GM19372 (cell line): ENCODE measurements around the gene SELENOO.

Experiments
- ATAC-seq: cut with Tn5 transposase; IDR thresholded peaks from one replicate; pipeline ENCODE4 v1.9.1; 2021; ENCODE audit warnings: mild to moderate bottlenecking, low read depth, moderate library complexity; ENCODE audit not compliant: unreplicated experiment

SELENOO gene

DNA sequence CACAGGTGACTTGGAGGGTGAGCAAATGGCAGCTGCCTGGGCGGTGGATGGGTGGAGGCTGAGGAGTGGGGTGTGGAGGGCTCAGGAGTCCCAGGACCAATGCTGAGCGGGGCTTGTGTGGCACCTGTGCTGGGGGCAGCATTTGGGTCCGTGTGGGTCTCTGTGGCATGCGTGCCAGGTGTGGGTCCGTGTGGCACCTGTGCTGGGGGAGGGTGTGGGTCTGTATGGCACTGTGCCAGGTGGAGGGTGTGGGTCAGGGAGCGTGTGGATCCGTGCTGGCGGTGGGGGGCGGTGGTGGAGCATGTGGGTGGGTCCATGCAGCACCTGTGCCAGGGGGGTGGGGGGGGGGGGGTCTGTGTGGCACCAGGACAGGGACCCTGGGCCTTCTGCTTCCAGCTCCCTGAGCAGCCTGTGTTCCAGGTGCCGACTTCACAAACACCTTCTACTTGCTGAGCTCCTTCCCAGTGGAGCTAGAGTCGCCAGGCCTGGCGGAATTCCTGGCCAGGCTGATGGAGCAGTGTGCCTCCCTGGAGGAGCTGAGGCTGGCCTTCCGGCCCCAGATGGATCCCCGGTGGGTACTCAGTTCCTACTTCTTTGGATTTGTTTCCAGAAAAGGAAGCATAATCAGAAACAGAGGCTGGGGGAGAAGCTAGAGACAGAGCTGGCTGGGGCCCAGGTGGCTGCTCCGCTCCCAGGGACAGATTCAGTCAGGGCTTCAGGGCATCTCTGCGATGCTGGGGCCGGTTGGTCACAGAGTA is 14.7 kb downstream of the SELENOO start:
- no peak for ATAC-seq

DNA sequence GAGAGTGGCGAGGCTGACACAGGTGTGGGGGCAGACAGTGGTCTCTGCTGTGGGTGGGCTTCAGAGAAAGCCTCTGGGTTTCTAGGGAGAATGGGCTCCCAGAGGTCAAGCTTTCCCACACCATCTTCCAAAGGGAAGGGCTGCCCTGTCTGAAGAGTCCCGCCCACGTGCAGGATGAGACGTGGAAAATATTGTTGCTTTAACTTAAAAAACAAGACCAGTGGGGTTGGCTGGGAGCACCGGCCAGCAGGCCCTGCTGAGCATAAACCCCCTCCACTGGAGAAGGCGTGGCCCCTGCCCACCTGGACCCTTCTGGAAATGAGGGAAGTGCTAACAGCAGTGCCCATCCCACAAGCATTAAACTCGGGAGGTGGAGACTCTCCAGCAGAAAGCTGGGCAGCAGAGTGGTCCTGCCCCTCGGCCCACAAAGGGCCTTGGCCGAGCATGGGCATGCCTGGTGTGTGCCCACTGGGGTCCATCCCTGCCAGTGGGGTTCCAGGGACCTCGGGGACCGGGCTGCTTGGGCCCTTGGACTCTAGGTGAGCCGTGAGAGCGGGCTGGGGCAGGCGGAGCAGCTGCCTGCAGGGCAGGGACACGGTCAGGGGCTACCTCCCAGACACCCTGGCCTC is 15.4 kb downstream of the SELENOO start:
- ATAC-seq = no peak

DNA sequence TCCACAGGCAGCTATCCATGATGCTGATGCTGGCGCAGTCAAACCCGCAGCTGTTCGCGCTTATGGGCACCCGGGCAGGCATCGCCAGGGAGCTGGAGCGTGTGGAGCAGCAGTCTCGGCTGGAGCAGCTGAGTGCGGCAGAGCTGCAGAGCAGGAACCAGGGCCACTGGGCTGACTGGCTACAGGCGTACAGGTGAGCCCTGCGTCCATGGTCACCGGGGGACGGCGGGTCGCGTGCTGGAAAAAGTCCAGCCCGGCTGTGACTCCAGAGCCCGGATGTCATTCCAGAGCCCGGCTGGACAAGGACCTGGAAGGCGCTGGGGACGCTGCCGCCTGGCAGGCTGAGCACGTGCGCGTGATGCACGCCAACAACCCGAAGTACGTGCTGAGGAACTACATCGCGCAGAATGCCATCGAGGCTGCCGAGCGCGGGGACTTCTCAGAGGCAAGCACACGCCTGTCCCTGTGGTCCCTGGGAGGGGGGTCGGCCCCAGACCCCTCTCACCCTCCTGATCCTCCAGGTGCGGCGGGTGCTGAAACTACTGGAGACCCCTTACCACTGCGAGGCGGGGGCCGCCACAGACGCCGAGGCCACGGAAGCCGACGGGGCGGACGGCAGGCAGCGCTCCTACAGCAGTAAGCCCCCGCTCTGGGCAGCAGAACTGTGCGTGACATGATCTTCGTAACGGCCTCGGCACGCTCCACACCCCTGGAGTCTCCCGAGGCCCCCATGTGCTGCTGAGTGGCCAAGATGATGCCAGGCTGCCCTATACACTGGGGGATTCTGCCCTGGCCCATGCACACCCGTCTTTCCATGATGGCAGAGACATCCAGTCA is 16.1 kb downstream of the SELENOO start:
- ATAC-seq = no peak

DNA sequence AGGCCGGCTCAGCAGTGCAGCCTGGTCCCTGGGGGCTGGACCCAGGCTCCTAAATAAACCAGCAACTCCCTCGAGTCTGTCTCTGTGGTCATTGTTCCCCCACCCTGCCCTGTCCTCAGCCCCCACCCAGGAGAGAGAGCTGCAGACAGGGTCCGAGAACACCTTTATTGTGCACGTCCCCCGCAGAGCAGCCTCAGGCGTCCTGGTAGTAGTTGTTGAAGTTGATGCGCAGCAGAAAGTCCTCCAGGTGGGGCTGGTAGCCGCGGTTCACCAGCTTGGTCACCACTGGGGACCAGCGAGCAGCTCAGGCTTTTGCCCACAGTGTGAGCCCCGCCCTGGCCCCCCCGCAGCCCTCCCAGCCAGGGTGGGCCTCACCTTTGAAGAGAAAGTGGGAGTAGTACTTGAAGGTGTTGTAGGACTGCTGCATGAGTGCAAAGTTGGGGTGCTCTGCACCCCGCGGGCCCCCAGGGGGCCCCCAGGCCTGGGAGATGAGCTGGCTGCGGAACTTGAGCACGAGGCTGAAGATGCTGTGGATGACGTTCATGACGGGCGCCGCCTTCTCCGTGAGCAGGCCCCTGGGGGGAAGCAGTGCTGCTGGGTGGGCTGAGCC is 16.8 kb downstream of the SELENOO start:
- ATAC-seq = no peak

DNA sequence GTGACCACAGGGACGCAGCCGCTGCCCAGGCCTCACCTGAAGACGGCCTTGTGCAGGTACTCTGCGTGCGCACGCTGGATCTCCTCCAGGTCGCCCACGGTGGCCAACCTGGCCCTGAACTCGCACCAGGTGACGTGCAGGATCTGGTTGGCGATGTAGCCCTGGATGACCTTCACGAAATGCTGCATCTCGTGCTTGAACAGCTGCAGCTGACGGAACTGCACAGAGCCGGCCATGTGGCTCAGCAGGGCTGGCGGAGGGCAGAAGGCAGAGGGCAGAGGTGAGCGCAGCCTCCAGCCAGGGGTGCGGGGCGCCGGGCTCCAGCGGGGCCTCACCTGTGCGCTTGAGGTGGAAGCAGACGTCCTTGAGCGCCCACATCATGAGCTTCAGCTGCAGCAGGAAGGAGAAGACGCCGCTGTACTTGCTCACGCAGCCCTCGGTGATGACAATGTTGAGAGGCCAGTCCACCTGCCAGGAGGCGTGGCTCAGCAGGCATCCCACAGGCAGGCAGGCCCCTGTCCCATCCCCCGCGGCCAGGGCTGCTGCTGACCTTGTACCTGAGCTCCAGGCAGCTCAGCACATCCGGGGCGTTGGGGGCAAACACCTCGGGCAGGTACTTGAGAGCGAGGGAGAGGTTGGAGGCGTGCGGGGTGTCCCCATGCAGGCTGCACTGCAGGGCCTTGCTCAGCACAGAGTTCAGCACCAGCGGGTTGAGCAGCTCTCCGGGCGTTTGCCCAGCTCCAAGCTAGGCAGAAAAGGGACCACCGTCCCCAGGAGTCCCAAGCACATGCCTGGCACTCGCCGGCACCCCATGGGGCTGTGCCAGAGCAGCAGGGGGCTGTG is 17.6 kb downstream of the SELENOO start:
- no peak for ATAC-seq

DNA sequence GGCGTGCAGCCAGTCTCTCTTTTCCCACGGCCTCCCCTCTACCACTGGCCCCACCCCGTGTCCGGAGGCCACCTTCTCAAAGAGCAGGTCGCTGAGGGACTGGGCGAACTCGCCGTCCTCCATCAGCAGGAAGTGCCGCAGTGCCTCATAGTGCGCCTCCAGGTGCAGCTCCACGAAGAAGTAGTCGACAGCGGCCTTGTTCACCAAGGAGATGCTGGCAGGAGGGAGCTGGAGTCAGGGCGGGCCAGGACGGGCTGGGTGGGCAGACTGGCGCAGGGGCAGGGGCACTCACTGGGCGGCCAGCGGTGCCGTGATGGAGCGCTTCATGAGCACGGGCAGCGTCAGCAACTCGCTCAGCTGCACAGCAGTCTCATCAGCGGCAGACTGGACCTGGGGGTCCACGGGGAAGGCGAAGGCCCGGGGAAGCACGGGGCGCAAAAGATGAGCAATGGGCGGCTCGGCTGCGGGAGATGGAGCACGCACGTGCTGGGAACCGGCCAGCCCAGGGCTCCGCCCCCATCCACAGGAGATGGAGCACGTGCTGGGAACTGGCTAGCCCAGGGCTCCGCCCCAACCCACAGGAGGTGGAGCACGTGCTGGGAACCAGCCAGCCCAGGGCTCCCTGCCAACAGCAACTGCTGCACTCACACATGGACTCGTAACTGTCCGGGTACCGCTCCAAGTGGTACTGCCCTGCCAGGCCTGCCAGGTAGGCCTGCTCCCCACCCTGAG is 18.4 kb downstream of the SELENOO start:
- ATAC-seq = no peak

DNA sequence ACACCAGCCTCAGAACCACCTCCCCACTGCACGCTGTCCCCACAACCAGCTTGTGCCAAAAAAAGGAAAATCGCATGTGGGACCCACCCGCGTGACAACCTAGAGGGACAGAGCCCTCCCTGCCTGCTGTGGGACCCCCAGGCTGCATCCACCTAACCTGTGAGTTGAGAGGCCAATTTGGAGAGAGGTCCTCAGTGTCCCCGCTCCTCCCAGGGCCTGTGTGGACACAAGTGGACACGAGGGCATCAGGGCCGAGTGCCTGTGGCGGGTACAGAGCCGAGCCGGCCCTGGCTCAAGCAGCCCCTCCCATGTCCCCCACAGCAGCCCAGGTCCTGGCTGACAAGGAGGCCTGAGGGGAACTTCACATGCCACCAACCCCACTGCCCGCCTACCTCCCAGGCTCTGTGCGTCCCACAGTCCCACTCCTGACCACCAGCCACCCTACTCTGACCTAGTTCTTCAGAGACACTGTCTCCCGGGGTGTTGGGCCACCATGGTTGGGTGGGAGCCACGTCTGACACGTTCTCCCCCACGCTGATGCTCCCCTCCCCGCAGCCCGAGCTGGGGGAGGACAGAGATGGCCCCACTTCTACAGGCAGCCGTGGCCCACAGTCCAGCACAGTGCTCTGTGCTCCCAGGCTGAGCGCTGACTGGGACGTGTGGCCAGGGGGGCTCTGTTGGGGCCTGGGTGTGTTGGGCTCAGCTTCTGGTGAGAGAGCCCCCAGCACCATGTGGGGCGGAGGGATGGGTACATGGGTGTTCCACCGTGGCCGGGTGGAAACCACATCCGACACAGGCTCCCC is 19.2 kb downstream of the SELENOO start:
- ATAC-seq = no peak

DNA sequence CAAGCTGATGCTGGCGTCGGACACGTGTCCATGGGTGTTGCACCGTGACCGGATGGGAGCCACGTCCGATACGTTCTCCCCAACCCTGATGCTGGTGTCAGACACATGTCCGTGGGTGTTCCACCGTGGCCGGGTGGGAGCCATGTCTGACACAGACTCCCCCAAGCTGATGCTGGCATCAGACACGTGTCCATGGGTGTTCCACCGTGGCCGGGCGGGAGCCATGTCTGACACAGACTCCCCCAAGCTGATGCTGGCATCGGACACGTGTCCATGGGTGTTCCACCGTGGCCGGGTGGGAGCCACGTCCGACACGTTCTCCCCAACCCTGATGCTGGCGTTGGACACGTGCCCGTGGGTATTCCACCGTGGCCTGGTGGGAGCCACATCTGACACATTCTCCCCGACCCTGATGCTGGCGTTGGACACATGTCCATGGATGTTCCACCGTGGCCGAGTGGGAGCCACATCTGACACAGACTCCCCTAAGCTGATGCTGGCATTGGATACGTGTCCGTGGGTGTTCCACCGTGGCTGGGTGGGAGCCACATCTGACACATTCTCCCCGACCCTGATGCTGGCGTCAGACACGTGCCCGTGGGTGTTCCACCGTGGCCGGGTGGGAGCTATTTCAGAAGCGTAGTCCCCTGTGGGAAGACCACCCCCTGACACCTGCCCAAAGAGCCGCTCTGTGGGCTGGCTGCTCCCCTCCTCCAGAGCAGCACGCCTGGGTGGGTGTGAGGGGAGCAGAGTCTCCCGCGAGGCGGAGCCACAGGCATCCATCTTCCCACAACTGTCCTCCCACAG is 20.0 kb downstream of the SELENOO start:
- no peak for ATAC-seq

DNA sequence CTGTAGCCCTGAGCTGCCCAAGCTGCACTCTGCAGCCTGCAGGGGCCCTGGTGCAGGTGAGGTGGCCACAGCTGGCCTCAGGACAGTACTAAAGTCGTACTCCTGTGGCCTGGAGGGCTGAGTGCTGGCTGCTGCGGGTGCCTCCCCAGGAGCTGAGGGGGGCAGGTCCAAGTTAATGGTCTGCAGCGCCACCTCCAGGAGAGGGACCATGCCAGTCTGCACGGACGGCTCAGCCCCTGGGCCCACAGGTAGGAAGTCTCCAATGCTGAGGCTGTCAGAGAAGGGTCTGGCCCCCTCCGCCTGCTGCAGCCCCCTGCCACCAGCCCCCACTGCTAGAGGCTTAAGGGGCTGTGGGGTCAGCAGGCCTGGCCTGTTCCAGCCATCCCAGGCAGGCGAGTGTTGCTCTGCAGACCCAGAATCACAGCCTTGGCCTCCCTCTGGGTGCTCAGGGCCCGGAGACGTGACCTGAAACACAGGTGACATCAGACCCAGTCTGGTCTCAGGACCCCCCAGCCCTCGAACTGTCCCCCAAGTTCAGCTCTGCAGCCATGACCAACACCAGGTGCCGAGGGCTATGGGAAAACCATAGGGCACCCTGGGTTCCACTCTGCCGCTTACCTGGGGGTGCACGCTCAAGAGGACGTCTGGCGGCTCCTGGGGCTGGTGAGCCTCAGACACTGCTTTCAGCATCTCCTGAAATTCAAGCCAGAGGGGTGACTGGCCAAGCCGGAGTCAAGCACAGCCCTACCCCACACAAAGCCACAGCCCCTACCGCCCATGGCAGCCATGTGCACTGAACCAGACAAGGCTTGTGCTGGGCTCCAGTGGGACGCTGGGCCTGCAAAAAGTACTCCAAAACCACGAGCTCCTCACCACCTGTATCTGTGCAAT is 20.8 kb downstream of the SELENOO start:
- ATAC-seq = no peak

DNA sequence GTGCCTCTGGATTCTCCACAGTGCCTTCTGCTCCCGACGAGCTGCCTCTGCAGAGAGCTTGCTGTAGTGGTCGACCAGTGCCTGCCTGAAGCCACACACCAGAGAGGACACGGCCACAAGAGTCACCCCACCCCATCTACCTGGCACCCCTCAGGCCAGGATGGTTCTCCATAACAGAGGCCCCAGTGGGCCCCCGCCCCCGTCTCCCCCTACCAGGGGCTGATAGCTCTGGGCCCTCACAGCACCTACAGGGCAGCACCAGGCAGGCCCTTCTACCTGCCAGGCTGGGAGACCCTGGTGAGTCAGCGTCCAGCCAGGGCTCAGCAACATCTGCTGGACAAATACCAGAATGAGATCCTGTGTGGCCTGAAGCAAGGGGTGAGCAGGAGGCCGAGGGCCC is 21.7 kb downstream of the SELENOO start:
- no peak for ATAC-seq

DNA sequence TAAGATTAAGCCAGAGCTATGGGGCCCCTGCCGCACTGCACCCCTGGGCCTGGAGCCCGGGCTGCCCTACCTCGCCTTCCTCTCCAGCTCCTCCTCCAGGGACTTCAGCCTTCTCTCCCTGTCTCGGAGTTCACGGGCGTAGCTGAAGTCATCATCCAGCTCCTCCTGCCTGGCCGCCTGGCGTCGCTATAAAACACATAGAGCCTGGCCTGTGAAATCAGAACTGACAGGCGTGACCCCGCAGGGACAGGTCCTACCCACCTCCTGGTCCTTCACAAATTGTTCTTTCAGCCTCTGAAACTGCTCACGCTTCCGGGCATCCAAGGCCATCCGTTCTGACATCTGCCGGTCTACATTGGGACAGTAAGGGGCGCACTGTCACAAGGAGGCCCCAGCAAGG is 23.3 kb downstream of the SELENOO start:
- no peak for ATAC-seq

DNA sequence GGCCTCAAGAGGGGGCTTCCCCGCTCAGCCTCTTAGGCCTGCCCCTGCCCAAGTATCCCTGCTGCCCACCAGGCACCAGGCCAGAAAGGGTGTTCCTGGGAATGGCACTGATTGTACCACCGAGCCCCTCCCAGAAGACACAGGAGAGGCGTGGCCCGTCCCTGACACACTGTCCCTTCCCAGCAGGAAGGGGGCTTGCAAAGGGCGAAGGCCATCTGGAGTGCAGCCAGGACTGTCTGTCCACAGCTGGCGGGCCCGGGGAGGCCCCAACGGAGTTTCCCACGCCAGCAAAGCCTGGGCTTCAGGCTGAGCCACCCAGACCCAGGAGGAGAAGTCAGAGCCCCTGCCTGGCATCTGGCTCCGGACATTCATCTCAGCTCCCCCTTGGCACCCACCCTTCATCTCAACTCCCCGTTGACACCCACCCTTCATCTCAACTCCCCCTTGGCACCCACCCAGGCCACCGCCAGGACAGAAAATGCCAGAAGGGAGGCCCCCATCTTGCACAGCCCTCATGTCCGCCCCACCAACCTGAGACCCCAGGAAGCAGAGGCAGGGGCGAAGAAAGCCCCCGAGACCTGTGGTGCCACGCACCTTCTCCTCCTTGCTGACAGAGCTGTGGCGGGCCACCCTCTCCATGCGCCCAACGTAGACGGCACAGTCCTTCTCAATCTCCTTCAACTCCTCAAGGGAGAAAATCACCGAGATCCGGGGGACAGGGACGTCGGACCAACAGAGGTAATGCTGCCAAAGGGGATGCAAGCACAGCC is 24.6 kb downstream of the SELENOO start:
- no peak for ATAC-seq

DNA sequence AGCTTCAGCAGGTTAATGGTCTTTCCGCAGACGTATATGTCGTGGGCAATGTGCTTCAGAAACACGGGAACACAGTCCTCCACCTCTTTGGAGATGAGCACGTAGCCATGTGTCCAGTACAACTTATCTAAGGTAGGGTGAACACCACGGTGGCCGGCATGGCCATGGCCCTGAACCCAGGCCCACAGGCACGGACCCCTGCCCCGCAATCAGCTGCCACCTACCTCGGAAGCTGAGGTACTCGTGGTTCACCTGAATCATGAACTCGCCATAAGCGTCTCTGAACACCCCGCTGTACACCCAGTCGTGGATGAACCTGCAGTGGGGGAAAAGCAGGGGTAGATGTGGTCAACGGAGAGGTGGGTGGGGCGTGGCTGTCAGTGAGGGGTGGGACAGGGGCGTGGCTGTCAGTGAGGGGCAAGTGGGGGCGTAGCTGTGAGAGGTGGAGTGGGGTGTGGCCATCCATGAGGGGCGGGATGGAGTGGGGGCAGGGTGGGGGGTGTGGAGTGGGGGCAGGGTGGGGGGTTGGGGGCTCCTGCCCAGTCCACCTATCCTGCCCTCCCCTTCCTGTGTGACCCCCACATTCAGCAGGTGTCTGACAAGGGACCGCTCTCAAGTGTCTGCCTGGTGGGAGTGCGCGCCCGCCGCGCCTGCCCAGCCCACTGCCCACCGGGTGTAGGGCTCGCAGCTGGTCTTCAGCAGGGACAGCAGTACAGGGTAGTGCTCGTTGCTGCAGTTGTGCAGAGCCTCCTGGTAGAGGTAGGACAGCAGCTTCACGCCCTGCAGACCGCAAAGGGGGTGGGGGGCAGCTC is 25.5 kb downstream of the SELENOO start:
- no peak for ATAC-seq

DNA sequence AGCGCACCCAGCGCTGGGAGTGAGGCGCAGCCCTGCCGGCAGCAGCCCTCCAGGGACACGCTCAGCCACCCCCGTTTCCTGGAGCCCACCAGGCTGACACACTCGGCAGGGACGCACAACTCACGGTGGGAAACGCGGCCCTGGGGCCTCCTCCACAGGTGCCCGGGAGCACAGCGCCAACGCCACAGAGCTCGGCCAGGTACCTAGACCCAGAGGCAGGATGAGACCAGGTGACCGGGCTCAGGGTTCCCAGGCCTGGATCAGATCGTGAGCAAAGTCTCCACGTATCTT is 26.0 kb downstream of the SELENOO start:
- no peak for ATAC-seq

DNA sequence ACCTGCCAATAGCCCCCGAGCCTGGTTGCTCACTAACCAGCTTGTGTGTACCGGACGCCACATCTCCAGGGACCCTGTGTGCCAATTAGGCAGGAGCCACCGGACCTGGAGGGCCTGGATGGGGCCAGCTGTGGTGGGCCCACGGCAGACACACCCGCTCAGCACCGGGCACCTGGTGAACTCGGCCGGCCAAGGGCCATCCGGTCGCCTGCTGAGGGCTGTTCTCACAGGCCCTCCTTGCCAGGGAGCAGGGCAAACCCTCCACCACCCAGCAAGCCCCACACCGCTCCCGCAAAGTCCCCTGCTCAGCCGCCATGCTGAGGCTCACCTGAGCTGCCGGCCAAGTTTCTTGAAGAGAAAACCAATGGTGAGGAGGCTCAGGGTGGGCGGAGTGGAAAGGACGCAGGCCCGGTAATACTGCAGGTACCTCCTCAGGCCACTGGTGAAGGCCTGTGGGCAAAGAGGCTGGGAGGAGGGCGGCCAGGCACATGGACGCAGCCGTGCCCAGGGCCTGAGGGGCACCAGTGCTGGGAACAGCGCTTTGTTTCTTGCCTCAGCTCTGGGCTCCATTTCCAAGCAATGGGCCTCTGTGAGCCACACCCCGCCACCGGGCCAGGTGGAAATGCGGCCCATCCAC is 26.9 kb downstream of the SELENOO start:
- no peak for ATAC-seq
